Tibial nerve (tissue), 4 donors: ENCODE data around the gene RUNDC1. TPM values are rescaled to one million over a fixed set of nuclear protein-coding genes. Genes with fewer than 3 reads are reported as not detected.
A peak's percentile ranks its signal among the peaks of the same experiment; 100 is the strongest.
"Not testable (repeated sequence)": the region's sequence is repeated elsewhere in the genome, so short reads cannot be mapped to it uniquely, and the experiment has no call there.

Experiments
- DNase-seq, 2 donors: peaks; one replicate each; pipeline ENCODE4 v3.0.0-alpha.2; 2019; ENCODE audit warnings: low spot score in 2 of 2
- H3K27ac ChIP-seq, 4 donors: fragments of 200-600 bp; sonication (generic) in 3 of 4; one replicate each; pipeline ENCODE4 v1.5.1; 2017 to 2019; ENCODE audit warnings: mild to moderate bottlenecking in 1 of 4
- H3K27me3 ChIP-seq, 2 donors: fragments of 200-600 bp; sonication (generic) in 1 of 2; one replicate each; pipeline versions ENCODE4 v1.5.1 to v1.6.0; 2017 to 2019
- H3K36me3 ChIP-seq, 3 donors: fragments of 200-600 bp; sonication (generic); one replicate each; pipeline ENCODE4 v1.5.1; 2018 to 2019
- H3K4me1 ChIP-seq, 4 donors: fragments of 200-600 bp; sonication (generic) in 3 of 4; one replicate each; pipeline ENCODE4 v1.5.1; 2017 to 2019
- H3K4me3 ChIP-seq, 4 donors: fragments of 200-600 bp; sonication (generic) in 3 of 4; one replicate each; pipeline ENCODE4 v1.5.1; 2017 to 2019; ENCODE audit warnings: mild to moderate bottlenecking in 1 of 4, moderate library complexity in 1 of 4
- H3K9me3 ChIP-seq, 4 donors: fragments of 200-600 bp; sonication (generic) in 3 of 4; one replicate each; pipeline ENCODE4 v1.5.1; 2017 to 2019
- CTCF ChIP-seq, 5 experiments: fragments of 200-600 bp in 3 of 5; fragments of 450-650 bp in 2 of 5; sonication (generic) in 3 of 5; IDR thresholded peaks; one replicate each; pipeline ENCODE4 v1.5.1; 2016 to 2019; ENCODE audit warnings: antibody characterized with exemption in 5 of 5, mild to moderate bottlenecking in 3 of 5, moderate library complexity in 2 of 5
- EP300 ChIP-seq, 2 donors: sonication (generic); formaldehyde crosslinking; IDR thresholded peaks; one replicate each; pipeline ENCODE4 v1.6.1; 2017; ENCODE audit warnings: antibody characterized with exemption in 2 of 2, mild to moderate bottlenecking in 1 of 2
- POLR2A ChIP-seq, 2 donors: fragments of 450-650 bp; IDR thresholded peaks; one replicate each; pipeline ENCODE4 v1.6.1; 2017; ENCODE audit warnings: antibody characterized with exemption in 2 of 2, mild to moderate bottlenecking in 2 of 2, moderate library complexity in 2 of 2
- WGBS, 2 donors: methylation state at CpG; one replicate each; pipeline ENCODE4 v1.1.5; 2018; 5-methylcytosine and 5-hydroxymethylcytosine counted together
- total RNA-seq, 4 donors: library from RNA; depleted of rRNA; stranded (reverse); fragments of >200 nt; gene quantifications; one replicate each; pipeline ENCODE4 v1.1.0, GENCODE V29; 2016

The RUNDC1 gene
- total RNA-seq, 4 donors from 2014 or later = 10.7 to 15.6 (median 12.9) TPM

GRCh38 chr17:42969001-42969581 lies 11.3 kb upstream of the RUNDC1 start:
- TF ChIP-seq EP300 (IDR thresholded peaks at IDR 0.05) = no peak
- no peak for TF ChIP-seq POLR2A (IDR thresholded peaks at IDR 0.05)
- Histone ChIP-seq H3K4me1 (no peaks in the 10 kb centered on the region), H3K36me3 (no peaks in the 10 kb centered on the region), H3K27me3 (no peaks in the 10 kb centered on the region), H3K27ac (no peak overlapping the region), H3K4me3 (no peak overlapping the region), H3K9me3 (no peaks in the 10 kb centered on the region)
- WGBS, 2 donors = 34 to 46% methylated on average over 5 of the region's 5 CpGs
- no peak for DNase-seq

GRCh38 chr17:42971589-42971988 lies 8.8 kb upstream of the RUNDC1 start:
- TF ChIP-seq EP300 (IDR thresholded peaks at IDR 0.05) (no peak), CTCF (IDR thresholded peaks at IDR 0.05) (no peak), POLR2A (IDR thresholded peaks at IDR 0.05) (no peak)
- H3K36me3 ChIP-seq = no peaks in the 10 kb centered on the region
- H3K4me3 ChIP-seq = no peak overlapping the region
- no peak overlapping the region for H3K27ac ChIP-seq
- WGBS, 2 donors = 88 to 90% methylated on average over 5 of the region's 5 CpGs
- H3K4me1 ChIP-seq = no peaks in the 10 kb centered on the region
- DNase-seq = no peak
- no peaks in the 10 kb centered on the region for H3K9me3 ChIP-seq
- H3K27me3 ChIP-seq = no peaks in the 10 kb centered on the region

- not testable (repeated sequence) for H3K27ac ChIP-seq
Observed at GRCh38 chr17:42973323-42973722, 7.0 kb upstream of the RUNDC1 start.

GRCh38 chr17:42975265-42975664 lies 5.1 kb upstream of the RUNDC1 start:
- TF ChIP-seq CTCF (IDR thresholded peaks at IDR 0.05) (no peak), POLR2A (IDR thresholded peaks at IDR 0.05) (no peak), EP300 (IDR thresholded peaks at IDR 0.05) (no peak)
- Histone ChIP-seq H3K27ac (no peak overlapping the region), H3K4me3 (no peak overlapping the region), H3K9me3 (no peaks in the 10 kb centered on the region), H3K27me3 (no peaks in the 10 kb centered on the region), H3K36me3 (no peaks in the 10 kb centered on the region), H3K4me1 (peaks cover 0 to 10% (median 3%) of the 10 kb centered on the region in 4 donors)
- 45 to 46% methylated on average over 2 of the region's 2 CpGs for whole genome bisulfite sequencing, 2 donors
- no peak for DNase-seq

More at GRCh38 chr17:42973323-42973722, 7.0 kb upstream of the RUNDC1 start:
- not testable (repeated sequence) for H3K4me3 ChIP-seq, DNase-seq, H3K9me3 ChIP-seq, H3K36me3 ChIP-seq, H3K27me3 ChIP-seq, H3K4me1 ChIP-seq
- WGBS, 2 donors = 35% methylated on average over 5 of the region's 18 CpGs; no CpG with 5 or more reads in 1 of the 2 donors

GRCh38 chr17:42975701-42976100 lies 4.7 kb upstream of the RUNDC1 start:
- H3K27ac ChIP-seq, H3K4me1 ChIP-seq, H3K27me3 ChIP-seq, H3K36me3 ChIP-seq, H3K9me3 ChIP-seq, DNase-seq, H3K4me3 ChIP-seq: not testable (repeated sequence)
- WGBS, 2 donors = 85 to 90% methylated on average over 16 of the region's 16 CpGs

- Histone ChIP-seq H3K27ac (peak within 1 kb of the TSS; percentile 2 to 86 (median 79)), H3K27me3 (no peaks in the 10 kb centered on the region), H3K4me3 (peak within 1 kb of the TSS; percentile 58 to 92 (median 82)), H3K9me3 (no peaks in the 10 kb centered on the region), H3K4me1 (peaks cover 0 to 25% (median 17%) of the 10 kb centered on the region in 4 donors), H3K36me3 (no peaks in the 10 kb centered on the region)
- no peak for DNase-seq
- WGBS, 2 donors = 36 to 38% methylated on average over 21 of the region's 21 CpGs
- no peak for TF ChIP-seq POLR2A (IDR thresholded peaks at IDR 0.05)
Observed at GRCh38 chr17:42979511-42980273, 673 bp upstream of the RUNDC1 start, which contains the start of gene PTGES3L. TSS of gene PTGES3L (minus strand) at chr17:42980080. CDS start at chr17:42980053, 27 bp downstream.

GRCh38 chr17:42980766-42981397 lies 517 bp downstream of the RUNDC1 start:
- Histone ChIP-seq H3K4me1 (peaks cover 0 to 25% (median 17%) of the 10 kb centered on the region in 4 donors), H3K27me3 (no peaks in the 10 kb centered on the region), H3K27ac (peak overlapping the region; percentile 2 to 86 (median 79)), H3K36me3 (peaks cover 0 to 6% (median 0%) of the 10 kb centered on the region in 3 donors), H3K9me3 (no peaks in the 10 kb centered on the region), H3K4me3 (peak overlapping the region; percentile 58 to 92 (median 82))
- WGBS, 2 donors = 0 to 1% methylated on average over 15 to 36 of the region's 67 CpGs
- peak in 1 of 5 experiments; percentile 17 for TF ChIP-seq CTCF (IDR thresholded peaks at IDR 0.05)
- TF ChIP-seq POLR2A (IDR thresholded peaks at IDR 0.05) = no peak
- TF ChIP-seq EP300 (IDR thresholded peaks at IDR 0.05) = no peak
- no peak for DNase-seq
